ENCODE measurements around the gene TMC5.

The TMC5 gene

GRCh38 chr16:19507867-19508266, 90.2 kb downstream of the TMC5 start:
- no peaks in the 10 kb centered on the region for H3K4me1 ChIP-seq (ENCODE audit: insufficient read depth, low read length)
- 93% methylated on average over 2 of the region's 2 CpGs for WGBS
- no peak overlapping the region for H3K4me3 ChIP-seq (ENCODE audit: low read length)
- no peaks in the 10 kb centered on the region for H3K9me3 ChIP-seq (ENCODE audit: insufficient read depth, low read depth, low read length)
- no peak overlapping the region for H3K9ac ChIP-seq (ENCODE audit: low read depth, low read length)
- no peaks in the 10 kb centered on the region for H3K27me3 ChIP-seq (ENCODE audit: insufficient read depth, low read length)
- peaks cover 90% of the 10 kb centered on the region for H3K36me3 ChIP-seq (ENCODE audit: insufficient read depth, low read length)
- no peak overlapping the region for H3K27ac ChIP-seq (ENCODE audit: low read depth, low read length)

- H3K27me3 ChIP-seq (ENCODE audit: insufficient read depth, low read length): no peaks in the 10 kb centered on the region
- H3K4me3 ChIP-seq (ENCODE audit: low read length): no peak overlapping the region
- no peak overlapping the region for H3K27ac ChIP-seq (ENCODE audit: low read depth, low read length)
- H3K9ac ChIP-seq (ENCODE audit: low read depth, low read length): no peak overlapping the region
- peaks cover 94% of the 10 kb centered on the region for H3K36me3 ChIP-seq (ENCODE audit: insufficient read depth, low read length)
- H3K4me1 ChIP-seq (ENCODE audit: insufficient read depth, low read length): no peaks in the 10 kb centered on the region
- no peaks in the 10 kb centered on the region for H3K9me3 ChIP-seq (ENCODE audit: insufficient read depth, low read depth, low read length)
These were observed 94.6 kb downstream of the TMC5 start for GRCh38 chr16:19512297-19512696.

- no peaks in the 10 kb centered on the region for H3K27me3 ChIP-seq (ENCODE audit: insufficient read depth, low read length)
- H3K36me3 ChIP-seq (ENCODE audit: insufficient read depth, low read length): peaks cover 88% of the 10 kb centered on the region
- H3K9me3 ChIP-seq (ENCODE audit: insufficient read depth, low read depth, low read length): no peaks in the 10 kb centered on the region
- H3K4me1 ChIP-seq (ENCODE audit: insufficient read depth, low read length): no peaks in the 10 kb centered on the region
- H3K9ac ChIP-seq (ENCODE audit: low read depth, low read length): no peak overlapping the region
- no peak overlapping the region for H3K4me3 ChIP-seq (ENCODE audit: low read length)
- 98% methylated on average over 3 of the region's 4 CpGs for WGBS
- H3K27ac ChIP-seq (ENCODE audit: low read depth, low read length): no peak overlapping the region
These were observed 95.8 kb downstream of the TMC5 start for GRCh38 chr16:19513377-19514053.

- H3K4me3 ChIP-seq (ENCODE audit: low read length): no peak overlapping the region
- H3K36me3 ChIP-seq (ENCODE audit: insufficient read depth, low read length): peaks cover 67% of the 10 kb centered on the region
- H3K9ac ChIP-seq (ENCODE audit: low read depth, low read length): no peak overlapping the region
- no peaks in the 10 kb centered on the region for H3K9me3 ChIP-seq (ENCODE audit: insufficient read depth, low read depth, low read length)
- no peaks in the 10 kb centered on the region for H3K27me3 ChIP-seq (ENCODE audit: insufficient read depth, low read length)
- WGBS: 92% methylated on average over 2 of the region's 2 CpGs
- H3K27ac ChIP-seq (ENCODE audit: low read depth, low read length): no peak overlapping the region
- H3K4me1 ChIP-seq (ENCODE audit: insufficient read depth, low read length): no peaks in the 10 kb centered on the region; the same call in 1 of the 2 replicates
These were observed 98.1 kb downstream of the TMC5 start for GRCh38 chr16:19515757-19516156.

GRCh38 chr16:19517424-19518089, 99.9 kb downstream of the TMC5 start:
- H3K36me3 ChIP-seq (ENCODE audit: insufficient read depth, low read length): peaks cover 52% of the 10 kb centered on the region
- H3K4me1 ChIP-seq (ENCODE audit: insufficient read depth, low read length): peaks cover 5% of the 10 kb centered on the region
- no peak overlapping the region for H3K27ac ChIP-seq (ENCODE audit: low read depth, low read length)
- H3K27me3 ChIP-seq (ENCODE audit: insufficient read depth, low read length): no peaks in the 10 kb centered on the region
- 96% methylated on average over 4 of the region's 8 CpGs for WGBS
- no peaks in the 10 kb centered on the region for H3K9me3 ChIP-seq (ENCODE audit: insufficient read depth, low read depth, low read length)
- no peak overlapping the region for H3K4me3 ChIP-seq (ENCODE audit: low read length)
- H3K9ac ChIP-seq (ENCODE audit: low read depth, low read length): no peak overlapping the region

- Histone ChIP-seq H3K4me1 (ENCODE audit: insufficient read depth, low read length) (peaks cover 8% of the 10 kb centered on the region), H3K27ac (ENCODE audit: low read depth, low read length) (no peak overlapping the region), H3K9me3 (ENCODE audit: insufficient read depth, low read depth, low read length) (no peaks in the 10 kb centered on the region), H3K9ac (ENCODE audit: low read depth, low read length) (no peak overlapping the region), H3K4me3 (ENCODE audit: low read length) (no peak overlapping the region), H3K36me3 (ENCODE audit: insufficient read depth, low read length) (peaks cover 43% of the 10 kb centered on the region), H3K27me3 (ENCODE audit: insufficient read depth, low read length) (no peaks in the 10 kb centered on the region)
- WGBS: 95% methylated on average over 1 of the region's 2 CpGs
These were observed 100.7 kb downstream of the TMC5 start for GRCh38 chr16:19518388-19518787.

- Histone ChIP-seq H3K4me3 (ENCODE audit: low read length) (peak overlapping the region; percentile 91), H3K9me3 (ENCODE audit: insufficient read depth, low read depth, low read length) (no peaks in the 10 kb centered on the region), H3K9ac (ENCODE audit: low read depth, low read length) (peak overlapping the region; percentile 83), H3K36me3 (ENCODE audit: insufficient read depth, low read length) (peaks cover 20% of the 10 kb centered on the region), H3K4me1 (ENCODE audit: insufficient read depth, low read length) (peaks cover 16% of the 10 kb centered on the region), H3K27ac (ENCODE audit: low read depth, low read length) (no peak overlapping the region), H3K27me3 (ENCODE audit: insufficient read depth, low read length) (no peaks in the 10 kb centered on the region)
- 24% methylated on average over 8 of the region's 8 CpGs for WGBS
These were observed 103.2 kb downstream of the TMC5 start for GRCh38 chr16:19520861-19521331.

GRCh38 chr16:19521471-19522396, 104.1 kb downstream of the TMC5 start, which contains the start of gene GDE1:
Gene GDE1, minus strand, starts transcription at chr16:19522098. Its CDS starts 134 bp downstream, at chr16:19521964.
- H3K36me3 ChIP-seq (ENCODE audit: insufficient read depth, low read length): peaks cover 11% of the 10 kb centered on the region
- H3K9me3 ChIP-seq (ENCODE audit: insufficient read depth, low read depth, low read length): no peaks in the 10 kb centered on the region
- H3K4me1 ChIP-seq (ENCODE audit: insufficient read depth, low read length): peaks cover 16% of the 10 kb centered on the region
- peak within 1 kb of the TSS; percentile 48; the same call in 1 of the 2 replicates for H3K27ac ChIP-seq (ENCODE audit: low read depth, low read length)
- H3K27me3 ChIP-seq (ENCODE audit: insufficient read depth, low read length): no peaks in the 10 kb centered on the region
- peak within 1 kb of the TSS; percentile 91 for H3K4me3 ChIP-seq (ENCODE audit: low read length)
- H3K9ac ChIP-seq (ENCODE audit: low read depth, low read length): peak within 1 kb of the TSS; percentile 83
- WGBS: under 1% methylated on average over 62 of the region's 62 CpGs

GRCh38 chr16:19522397-19522732, 104.7 kb downstream of the TMC5 start:
- Histone ChIP-seq H3K27me3 (ENCODE audit: insufficient read depth, low read length) (no peaks in the 10 kb centered on the region), H3K9ac (ENCODE audit: low read depth, low read length) (no peak overlapping the region), H3K4me1 (ENCODE audit: insufficient read depth, low read length) (peaks cover 16% of the 10 kb centered on the region), H3K27ac (ENCODE audit: low read depth, low read length) (peak overlapping the region; percentile 1; the same call in 1 of the 2 replicates), H3K9me3 (ENCODE audit: insufficient read depth, low read depth, low read length) (no peaks in the 10 kb centered on the region), H3K36me3 (ENCODE audit: insufficient read depth, low read length) (peaks cover 5% of the 10 kb centered on the region; the same call in 1 of the 2 replicates), H3K4me3 (ENCODE audit: low read length) (peak overlapping the region; percentile 91)
- 45% methylated on average over 5 of the region's 5 CpGs for WGBS

GRCh38 chr16:19522760-19523159, 105.1 kb downstream of the TMC5 start:
- Histone ChIP-seq H3K4me3 (ENCODE audit: low read length) (no peak overlapping the region), H3K36me3 (ENCODE audit: insufficient read depth, low read length) (peaks cover 3% of the 10 kb centered on the region), H3K9ac (ENCODE audit: low read depth, low read length) (no peak overlapping the region), H3K27ac (ENCODE audit: low read depth, low read length) (no peak overlapping the region), H3K27me3 (ENCODE audit: insufficient read depth, low read length) (no peaks in the 10 kb centered on the region), H3K4me1 (ENCODE audit: insufficient read depth, low read length) (peaks cover 16% of the 10 kb centered on the region), H3K9me3 (ENCODE audit: insufficient read depth, low read depth, low read length) (no peaks in the 10 kb centered on the region)
- WGBS: 69% methylated on average over 2 of the region's 2 CpGs

GRCh38 chr16:19523184-19523558, 105.5 kb downstream of the TMC5 start:
- Histone ChIP-seq H3K4me3 (ENCODE audit: low read length) (no peak overlapping the region), H3K4me1 (ENCODE audit: insufficient read depth, low read length) (peaks cover 16% of the 10 kb centered on the region), H3K9ac (ENCODE audit: low read depth, low read length) (no peak overlapping the region), H3K36me3 (ENCODE audit: insufficient read depth, low read length) (peaks cover 6% of the 10 kb centered on the region), H3K27me3 (ENCODE audit: insufficient read depth, low read length) (no peaks in the 10 kb centered on the region), H3K27ac (ENCODE audit: low read depth, low read length) (no peak overlapping the region), H3K9me3 (ENCODE audit: insufficient read depth, low read depth, low read length) (no peaks in the 10 kb centered on the region)
- 86% methylated on average over 18 of the region's 18 CpGs for WGBS

Data from HUES64 (cell line).